Measurements from ENCODE around the gene GABRR3.

- TF ChIP-seq EZH2phosphoT487 (IDR thresholded peaks at IDR 0.05; ENCODE audit: borderline replicate concordance, low read length): no peak
- no peak for TF ChIP-seq EZH2 (IDR thresholded peaks at IDR 0.05; ENCODE audit: low read length, unreplicated experiment)
- no peak for TF ChIP-seq CTCF (conservative IDR thresholded peaks at IDR 0.05; ENCODE audit: low read depth, low read length)
These were observed 44.4 kb downstream of the GABRR3 start for GRCh38 chr3:97990624-97991292.

Data from PC-3 (cell line).